Mesenteric fat pad (tissue), 1 donor: ENCODE measurements around the gene NEK4. TPM values are rescaled to one million over a fixed set of nuclear protein-coding genes. Genes with fewer than 3 reads are reported as not detected.

Experiments used
- DNase-seq: peaks from one replicate; pipeline ENCODE4 v3.0.0-alpha.2; 2020; ENCODE audit warnings: low spot score
- long read RNA-seq: library from polyadenylated mRNA; unstranded; transcript quantifications from one replicate; pipeline ENCODE4 v2.0.0, GENCODE V29; 2020
- total RNA-seq: library from RNA; stranded (reverse); fragmentation: NEBNext Ultra II Directional; extraction: Animal tissue kit (Norgen Biotek cat#: 25700); gene quantifications from one replicate; pipeline ENCODE4 v1.2.1, GENCODE V29; 2021
- donor health status: DM: yes; HTN: yes; CAD: no.

The NEK4 gene
- total RNA-seq, result 18.1 TPM
- long read RNA-seq, full-length matches to known transcripts, result 1 of 15 reads
- long read RNA-seq, partial matches to known transcripts, result 7 of 15 reads
- long read RNA-seq, other reads (novel, unspliced or antisense), result 7 of 15 reads

DNA sequence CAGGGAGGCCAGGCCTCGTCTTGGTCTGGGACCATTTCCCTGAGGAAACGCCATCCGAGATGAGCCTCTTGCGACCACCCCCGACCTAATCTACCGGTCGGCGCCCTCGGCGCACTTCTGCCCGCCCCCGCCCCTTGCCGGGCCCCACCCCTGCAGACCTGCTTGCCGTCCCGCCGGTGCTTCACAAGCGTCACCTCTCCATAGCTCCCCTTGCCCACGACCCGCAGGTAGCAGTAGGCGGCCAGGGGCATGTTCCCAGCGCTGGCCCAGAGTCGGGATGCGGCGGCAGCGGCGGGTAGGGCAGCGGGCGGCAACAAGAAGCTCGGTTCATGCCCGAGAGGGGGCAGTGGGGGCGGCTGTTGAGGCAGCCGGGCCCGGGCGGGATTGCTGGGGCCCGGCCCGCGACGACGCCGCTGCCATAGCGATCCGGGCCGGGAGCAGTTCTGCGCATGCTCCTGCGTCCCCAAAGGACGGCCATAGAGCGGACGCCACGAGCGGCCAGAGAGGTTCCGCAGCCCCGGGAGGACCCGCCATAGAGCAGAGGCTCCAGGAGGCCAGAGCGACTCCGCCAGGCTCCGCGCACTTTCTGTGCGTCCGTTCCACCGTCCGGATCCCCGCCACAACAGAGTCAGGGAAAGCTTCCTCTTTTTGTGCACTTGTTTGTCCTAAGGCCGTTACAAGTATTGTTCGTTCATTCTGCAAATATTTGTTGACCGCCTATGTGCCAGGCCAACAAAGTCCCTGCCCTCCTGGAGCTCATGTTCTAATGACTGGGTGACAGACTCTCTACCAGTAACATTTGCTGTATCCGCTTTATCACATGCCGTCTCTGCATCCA, at the start of gene NEK4:
TSS of gene NEK4 (minus strand) at position 445 of the 838 bp plus-strand sequence. CDS start at position 251, 194 bp downstream.
- peak; percentile 98 for DNase-seq

DNA sequence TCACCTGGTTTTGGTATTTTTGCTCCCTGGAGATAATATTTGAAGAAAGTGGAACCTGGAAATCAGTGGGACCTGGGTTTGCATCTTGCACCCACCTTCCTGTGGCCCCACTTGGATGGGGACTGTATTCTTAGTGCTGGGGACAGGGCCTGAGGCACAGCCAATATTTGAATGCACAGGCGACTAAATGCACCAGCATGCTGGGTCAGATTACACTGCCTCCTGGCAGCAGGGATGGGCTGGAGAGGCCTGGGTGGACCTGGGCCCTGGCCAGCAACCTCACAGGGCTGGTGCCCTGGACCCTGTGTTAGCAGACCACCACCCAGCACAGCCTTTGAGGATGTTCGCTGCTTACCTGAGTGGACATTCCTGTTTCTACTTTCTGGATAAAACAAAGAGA, 49.2 kb upstream of the NEK4 start:
- DNase-seq, result no peak

DNA sequence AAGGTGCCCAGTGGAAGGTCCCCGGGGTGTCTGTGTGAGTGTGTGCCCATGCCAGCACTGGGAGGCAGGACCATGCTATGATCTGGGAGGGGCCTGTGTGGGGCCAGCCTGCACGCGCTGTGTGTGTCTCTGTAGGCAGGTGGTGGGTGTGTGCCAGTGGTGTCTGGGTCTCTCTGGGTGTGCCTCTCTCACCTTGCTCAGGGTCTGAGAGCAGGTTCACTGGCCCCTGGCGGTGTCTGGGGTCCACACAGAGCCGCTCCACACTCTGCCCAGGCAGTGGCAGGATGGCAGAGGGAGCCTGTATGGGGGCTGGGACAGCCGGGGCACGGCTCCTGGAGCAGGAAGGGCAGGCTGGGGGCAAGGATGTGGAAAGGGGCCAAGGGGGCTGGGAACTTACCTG, 47.1 kb upstream of the NEK4 start:
- DNase-seq, result no peak

DNA sequence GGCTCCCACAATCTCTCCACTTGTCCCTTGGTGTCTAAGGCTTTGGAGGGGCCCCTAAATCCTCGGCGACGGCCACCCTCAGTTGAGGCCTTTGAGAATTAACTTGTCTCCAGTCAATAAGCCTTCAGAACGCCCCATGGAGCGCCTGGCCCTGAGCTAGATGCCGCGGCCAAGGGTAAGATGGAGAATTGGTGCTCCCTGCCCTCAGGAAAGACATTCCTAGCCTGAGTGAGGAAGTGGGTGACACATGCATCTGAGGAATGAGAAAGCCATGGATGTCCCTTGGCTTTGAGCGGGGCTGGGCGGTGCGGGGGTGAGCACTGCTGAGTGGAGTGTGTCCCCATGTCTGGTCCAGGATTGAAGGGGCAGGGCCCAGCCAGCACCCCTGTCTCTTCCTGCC, 46.5 kb upstream of the NEK4 start:
- no peak for DNase-seq

DNA sequence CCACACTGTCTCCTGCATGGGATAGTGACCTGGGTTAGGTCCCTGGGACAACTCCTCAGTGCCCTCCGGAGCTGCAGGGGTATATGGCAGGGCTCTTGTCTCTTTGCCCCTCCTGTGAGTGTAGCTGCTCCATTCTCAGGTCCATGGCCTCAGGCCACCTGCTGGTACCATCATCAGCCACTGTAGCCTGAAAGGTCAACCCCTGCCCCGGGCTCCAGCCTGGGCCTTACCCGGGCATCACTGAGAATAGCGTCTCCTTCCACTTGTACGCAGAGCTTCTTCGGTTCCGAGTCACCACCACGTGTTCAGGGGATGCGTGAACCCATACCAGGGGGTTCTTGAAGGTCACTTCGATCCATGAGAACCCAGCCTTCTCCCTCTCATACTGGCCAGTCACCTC, 45.9 kb upstream of the NEK4 start:
- no peak for DNase-seq

DNA sequence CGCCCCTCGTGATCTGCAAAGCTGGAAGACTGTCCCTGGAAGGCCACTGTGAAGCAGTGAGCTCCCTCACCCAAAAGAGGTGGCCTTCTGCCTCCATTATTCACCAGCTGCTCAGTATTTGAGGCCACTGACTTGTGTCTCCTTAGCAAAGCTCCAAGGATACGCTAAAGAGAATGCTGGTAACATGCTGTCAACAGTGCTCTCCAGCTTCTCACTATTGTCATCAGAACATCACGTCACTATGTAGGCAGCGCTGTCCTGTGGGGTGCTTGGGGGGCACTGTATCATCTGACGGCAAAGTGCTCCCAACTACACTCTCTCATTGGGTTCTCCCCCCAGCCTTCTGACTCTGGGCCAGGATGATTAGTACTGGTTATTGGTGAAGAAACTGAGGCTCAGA, 45.5 kb upstream of the NEK4 start:
- DNase-seq, result no peak

DNA sequence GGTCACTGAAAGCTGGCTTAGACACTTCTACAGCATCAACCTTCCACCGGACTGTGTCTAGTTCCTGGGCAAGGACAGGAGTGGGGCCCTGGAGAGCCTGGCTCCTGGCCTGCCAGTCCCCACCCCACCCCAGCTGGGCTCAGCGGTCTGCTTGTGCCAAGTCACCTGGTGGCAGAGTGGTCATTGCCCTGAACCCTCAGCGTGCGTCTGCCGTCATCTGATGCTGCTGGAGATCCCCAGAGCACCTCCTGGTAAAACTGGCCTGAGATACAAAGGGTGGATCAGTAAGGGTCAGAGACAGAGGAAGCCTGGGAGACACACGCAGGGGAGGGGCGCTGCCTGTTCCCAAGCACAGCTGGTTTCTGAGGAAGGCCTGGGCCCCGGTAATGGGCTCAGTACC, 43.1 kb upstream of the NEK4 start:
- DNase-seq, result no peak

DNA sequence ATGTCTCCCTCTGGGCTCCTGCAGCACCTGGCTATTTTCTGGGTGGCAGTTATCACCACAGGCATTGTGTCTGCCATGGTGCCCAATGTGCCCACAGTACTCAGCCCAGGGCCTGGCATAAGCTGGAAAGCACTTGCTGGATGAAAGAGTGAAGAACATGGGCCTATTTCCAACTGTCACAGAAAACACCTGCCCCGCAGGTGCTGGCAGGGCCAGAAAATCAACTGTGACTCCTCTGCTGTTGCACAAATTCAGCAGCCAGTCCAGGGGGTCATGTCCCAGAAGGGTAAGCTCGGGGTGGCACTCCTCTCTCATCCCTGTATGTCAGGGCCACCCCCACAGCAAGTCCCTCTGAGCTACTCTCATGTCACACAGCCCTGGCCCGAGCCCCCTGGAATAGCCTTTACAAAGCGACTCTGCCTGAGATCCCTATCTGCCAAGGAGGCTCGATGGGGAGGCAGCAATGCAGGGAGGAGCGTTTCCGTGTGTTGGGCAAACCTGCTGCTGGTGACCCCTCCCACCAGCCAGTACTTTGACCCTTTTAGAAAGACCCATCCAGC, 40.8 kb upstream of the NEK4 start:
- DNase-seq, result no peak

DNA sequence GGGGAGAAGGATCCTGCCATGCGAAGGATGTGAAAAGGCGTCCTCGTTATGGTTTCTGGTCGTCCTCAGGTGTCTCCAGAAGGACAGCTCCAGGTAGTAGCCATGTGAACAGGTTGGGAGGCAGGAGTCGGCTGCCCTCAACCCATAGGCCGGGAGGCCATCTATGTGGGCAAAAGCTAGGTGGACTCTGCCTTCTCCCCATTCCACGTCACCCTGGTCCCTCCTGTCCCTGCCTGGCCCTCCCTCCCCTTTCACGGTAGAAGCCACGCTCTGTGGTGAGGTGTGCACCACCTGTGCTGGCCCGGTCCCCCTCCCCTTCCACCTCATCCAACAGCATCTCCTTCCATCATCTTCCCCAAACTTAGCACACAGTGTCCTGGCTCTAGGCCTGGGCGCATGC, 40.2 kb upstream of the NEK4 start:
- no peak for DNase-seq

DNA sequence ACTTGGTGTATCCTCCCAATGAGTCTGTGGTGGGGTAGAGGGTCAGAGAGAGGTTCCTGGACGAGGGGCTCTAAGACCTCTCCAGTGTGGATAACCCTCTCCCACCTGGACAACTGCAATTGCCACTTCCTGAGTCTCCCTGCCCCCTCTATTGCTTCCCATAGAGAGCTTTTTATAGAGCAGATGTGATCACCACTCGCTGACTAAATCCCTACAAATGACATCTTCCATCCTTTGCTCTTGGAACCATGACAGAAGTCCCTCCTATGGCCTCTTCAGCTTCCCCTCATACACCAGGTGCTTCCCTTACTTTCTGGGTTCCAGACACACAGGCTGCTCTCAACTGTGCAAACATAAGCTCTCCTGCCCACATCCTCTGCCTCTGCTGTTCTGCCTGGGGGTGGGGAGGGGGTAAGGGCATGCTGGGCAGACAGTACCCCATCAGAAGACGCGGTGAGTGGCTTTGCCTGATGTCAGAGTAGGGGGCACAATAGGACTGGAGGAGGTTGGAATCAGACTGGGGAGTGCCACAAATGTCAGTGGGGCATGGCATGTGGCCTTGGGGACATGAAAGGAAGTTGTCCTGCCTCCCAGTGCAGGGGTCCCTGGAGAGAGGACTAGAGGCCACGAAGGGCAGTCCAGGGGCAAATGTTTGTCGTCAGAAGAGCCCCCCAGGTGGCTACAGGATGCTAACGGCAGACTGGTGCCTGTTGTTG, 39.1 kb upstream of the NEK4 start:
- DNase-seq, result no peak

DNA sequence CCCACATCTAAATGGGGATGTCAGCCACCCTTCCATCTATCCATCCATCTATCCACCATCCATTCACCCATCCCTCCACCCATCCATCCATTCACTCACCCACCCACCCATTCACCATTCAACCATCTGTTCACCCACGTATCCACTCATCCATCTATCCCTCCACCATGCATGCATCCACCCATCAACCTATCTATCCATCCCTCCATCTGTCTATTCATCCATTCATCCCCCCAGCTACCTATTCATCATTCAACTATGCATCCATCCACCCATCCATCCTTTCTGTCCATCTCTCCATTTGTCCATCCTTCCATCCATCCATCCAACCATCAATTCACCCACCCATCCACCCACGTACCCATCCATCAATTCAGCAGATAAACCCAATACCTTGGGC, 38.4 kb upstream of the NEK4 start:
- no peak for DNase-seq

DNA sequence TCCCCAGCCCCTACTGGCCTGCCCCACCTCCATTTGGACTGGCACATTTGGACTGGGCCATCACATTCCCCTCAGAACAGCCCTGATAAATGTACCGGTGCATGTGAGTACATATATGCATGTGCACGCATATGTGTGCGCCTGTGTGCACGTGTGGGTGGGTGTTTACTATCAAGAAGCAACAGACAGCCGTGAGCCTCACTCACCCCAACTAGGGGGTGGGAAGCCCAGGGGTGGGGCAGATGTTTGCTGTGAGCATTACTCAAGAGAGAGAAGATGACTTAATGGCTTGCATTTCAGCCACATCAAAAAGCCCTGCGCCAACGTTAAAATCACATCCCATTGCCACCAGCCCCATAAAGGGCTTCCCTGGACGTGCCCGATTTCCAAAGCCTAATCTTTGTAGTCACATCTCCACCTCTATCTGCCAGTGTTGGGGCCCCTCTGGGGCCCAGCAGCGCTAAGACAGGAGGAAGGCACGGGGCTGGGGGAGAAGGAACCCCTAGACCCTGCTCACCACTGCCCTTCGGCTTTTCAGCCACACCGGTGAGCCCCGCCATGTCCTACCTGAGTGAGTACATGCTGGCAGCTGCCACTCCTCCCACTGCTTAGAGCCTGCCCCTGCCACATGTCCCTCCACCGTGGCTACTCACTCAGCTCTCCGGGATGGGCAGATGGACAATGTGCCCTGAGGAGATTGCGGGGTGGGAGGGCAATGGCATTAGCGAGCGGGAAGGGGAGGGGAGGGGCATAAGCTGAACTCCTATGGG, 34.7 kb upstream of the NEK4 start:
- no peak for DNase-seq

DNA sequence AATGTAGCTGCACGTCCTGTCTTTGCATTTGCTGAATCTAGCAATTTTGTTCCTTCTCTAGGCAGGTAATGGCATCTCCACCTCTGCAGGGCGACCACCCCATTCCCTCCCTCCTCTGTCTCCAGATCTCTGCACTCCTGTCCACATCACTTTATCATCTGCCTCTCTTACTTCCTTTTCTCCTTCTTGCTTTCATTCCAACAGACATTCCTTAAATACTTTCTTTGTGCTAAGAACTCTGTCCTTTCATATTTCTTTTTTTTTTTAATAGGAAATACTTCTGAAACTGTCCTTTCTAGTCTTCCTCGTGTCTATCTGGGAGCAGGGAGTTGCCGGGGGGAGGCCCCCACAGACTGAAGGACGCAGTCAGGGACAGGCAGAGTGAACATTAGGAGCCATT, 31.1 kb upstream of the NEK4 start:
- no peak for DNase-seq

DNA sequence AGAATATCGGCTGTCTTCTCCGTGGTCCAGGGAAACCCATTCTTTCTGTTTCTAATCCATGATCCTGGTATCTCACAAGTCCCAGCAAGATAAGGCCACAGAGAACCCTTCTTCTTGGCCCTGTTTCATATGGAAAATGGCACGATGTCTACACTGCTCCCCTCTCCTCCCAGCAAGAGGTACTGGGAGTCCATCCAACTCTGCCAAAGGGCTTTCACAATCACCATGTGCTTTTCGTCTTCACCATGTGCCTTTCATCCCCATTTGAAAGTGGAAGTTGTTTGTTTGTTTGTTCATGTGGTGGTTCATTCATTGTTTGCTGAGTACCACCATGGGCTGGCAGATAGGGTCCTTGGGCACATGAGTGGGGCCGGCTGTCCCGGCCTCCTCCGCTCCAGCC, 29.3 kb upstream of the NEK4 start:
- no peak for DNase-seq

DNA sequence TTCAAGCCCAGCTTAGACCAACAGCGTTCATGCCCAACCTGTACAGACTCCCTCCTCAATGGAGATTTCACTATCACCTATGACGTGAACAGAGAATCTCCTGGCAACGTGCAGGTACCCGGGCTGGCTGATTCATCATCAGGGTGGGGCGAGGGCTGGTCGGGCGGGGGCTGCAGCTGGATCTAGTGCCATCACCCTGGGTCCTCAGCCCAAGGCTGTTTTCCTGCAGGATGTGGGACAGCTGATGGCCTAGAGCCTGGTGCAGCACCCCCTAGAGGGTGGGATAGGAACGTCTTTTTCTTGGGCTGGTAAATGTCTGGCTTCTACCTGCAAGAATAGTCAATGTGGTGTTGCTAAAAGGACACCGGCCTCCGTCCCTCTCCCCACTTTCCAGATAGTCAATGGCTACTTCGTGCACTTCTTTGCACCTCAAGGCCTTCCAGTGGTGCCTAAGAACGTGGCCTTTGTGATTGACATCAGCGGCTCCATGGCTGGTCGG, 28.3 kb upstream of the NEK4 start:
- no peak for DNase-seq

DNA sequence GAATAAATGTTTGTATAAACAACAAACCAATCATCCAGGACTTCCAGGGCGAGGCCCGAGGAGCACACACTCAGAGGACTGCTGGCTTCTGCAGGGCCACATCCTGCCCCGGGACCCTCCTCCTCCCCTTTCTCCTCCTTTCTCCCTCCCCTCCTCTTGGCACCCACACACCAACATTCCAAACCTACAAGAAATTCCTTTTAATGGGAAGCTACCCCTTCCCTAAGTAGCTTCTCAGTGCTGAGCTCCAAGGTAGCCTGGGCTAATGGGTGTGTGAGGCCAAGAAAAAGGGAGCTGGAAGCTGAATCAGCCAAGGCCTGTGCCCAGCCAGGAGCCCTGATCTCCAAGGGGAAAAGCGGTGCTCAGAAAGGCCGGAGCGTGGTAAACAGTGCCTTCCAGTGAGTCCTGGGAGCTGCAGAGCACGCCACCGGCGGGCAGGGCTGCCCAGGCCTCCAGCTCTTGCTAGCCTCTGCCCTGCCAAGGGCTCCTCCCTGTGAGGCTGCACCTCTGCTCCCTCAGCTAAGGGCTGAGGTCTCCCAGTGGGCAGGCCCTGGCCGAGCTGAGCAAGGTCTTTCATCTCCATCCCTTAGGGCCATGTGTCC, 27.7 kb upstream of the NEK4 start:
- DNase-seq, result no peak

DNA sequence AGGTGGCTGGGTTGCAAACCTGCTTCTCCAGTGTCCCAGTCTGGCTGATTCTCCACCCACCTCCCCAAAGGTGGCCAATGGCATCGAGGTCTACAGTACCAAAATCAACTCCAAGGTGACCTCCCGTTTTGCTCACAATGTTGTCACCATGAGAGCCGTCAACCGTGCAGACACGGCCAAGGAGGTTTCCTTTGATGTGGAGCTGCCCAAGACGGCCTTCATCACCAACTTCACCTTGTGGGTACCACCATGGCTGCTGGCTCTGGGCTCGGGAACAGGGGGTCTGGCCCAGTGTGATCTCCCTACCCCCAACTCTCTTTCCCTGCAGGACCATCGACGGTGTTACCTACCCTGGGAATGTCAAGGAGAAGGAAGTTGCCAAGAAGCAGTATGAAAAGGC, 25.7 kb upstream of the NEK4 start:
- DNase-seq, result no peak

DNA sequence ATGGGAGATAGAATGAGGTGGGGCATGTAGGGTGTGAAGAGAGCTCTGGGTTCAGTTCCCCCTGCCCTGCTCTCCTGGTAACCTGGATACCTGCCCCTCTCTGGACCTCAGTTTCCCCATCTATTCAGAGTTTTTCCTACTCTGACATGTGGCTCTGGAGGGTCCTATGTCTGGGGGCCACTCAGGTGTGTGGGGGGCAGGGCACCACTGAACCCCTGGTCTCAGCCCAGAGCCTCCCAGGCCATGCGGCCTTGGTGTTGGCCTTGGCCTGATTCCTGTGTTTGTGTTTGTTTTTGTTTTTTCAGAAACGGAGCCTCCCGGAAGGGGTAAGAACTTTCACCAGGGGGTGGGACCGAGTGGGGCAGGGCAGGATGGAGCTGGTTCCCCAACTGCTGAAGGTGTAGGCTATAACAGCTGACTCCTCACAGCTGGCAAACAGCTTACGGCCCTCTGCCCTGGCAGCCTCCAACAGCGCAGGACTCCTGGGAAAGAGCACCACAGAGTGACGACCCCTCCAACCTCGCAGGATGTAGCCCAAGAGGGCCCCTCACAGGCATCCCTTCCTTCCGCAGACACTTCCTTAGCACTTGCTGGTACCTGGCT, 24.7 kb upstream of the NEK4 start:
- DNase-seq, result no peak

DNA sequence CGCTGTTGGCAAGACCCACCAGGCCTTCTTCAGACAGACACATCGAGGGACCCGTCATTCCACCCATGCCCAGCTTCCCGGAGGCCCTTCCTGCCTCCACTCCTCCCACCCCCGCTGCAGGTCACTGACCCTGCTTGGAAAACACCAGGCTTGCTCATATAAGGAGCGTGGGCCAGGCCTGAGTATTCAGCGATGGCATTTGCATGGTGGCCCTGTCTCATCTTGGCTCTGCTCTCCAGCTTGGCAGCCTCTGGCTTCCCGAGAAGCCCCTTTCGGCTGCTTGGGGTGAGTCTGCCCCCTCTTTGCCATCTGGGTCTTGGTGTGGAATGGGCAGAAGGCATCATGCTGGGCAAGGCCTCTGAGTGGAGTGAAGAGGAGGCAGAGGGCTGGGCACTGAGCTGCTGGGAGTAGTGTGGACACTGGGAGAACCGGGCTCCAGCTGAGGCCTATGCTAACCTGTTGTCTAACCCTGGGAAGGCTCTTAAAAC, 23.9 kb upstream of the NEK4 start, which contains the start of gene ITIH3:
TSS of gene ITIH3 (plus strand) at position 185 of the 488 bp plus-strand sequence. CDS start at position 193, 8 bp downstream.
- no peak for DNase-seq
